Measurements from ENCODE around the gene HRG.

- TF ChIP-seq, protein P1, sequence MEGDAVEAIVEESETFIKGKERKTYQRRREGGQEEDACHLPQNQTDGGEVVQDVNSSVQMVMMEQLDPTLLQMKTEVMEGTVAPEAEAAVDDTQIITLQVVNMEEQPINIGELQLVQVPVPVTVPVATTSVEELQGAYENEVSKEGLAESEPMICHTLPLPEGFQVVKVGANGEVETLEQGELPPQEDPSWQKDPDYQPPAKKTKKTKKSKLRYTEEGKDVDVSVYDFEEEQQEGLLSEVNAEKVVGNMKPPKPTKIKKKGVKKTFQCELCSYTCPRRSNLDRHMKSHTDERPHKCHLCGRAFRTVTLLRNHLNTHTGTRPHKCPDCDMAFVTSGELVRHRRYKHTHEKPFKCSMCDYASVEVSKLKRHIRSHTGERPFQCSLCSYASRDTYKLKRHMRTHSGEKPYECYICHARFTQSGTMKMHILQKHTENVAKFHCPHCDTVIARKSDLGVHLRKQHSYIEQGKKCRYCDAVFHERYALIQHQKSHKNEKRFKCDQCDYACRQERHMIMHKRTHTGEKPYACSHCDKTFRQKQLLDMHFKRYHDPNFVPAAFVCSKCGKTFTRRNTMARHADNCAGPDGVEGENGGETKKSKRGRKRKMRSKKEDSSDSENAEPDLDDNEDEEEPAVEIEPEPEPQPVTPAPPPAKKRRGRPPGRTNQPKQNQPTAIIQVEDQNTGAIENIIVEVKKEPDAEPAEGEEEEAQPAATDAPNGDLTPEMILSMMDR (conservative IDR thresholded peaks at IDR 0.05; ENCODE audit: low read depth in 2 of 2), result no peak
- TF ChIP-seq CREB1 (CRISPR knock-in tag; IDR thresholded peaks at IDR 0.05; ENCODE audit: low read depth), result no peak
- TF ChIP-seq, protein P2, sequence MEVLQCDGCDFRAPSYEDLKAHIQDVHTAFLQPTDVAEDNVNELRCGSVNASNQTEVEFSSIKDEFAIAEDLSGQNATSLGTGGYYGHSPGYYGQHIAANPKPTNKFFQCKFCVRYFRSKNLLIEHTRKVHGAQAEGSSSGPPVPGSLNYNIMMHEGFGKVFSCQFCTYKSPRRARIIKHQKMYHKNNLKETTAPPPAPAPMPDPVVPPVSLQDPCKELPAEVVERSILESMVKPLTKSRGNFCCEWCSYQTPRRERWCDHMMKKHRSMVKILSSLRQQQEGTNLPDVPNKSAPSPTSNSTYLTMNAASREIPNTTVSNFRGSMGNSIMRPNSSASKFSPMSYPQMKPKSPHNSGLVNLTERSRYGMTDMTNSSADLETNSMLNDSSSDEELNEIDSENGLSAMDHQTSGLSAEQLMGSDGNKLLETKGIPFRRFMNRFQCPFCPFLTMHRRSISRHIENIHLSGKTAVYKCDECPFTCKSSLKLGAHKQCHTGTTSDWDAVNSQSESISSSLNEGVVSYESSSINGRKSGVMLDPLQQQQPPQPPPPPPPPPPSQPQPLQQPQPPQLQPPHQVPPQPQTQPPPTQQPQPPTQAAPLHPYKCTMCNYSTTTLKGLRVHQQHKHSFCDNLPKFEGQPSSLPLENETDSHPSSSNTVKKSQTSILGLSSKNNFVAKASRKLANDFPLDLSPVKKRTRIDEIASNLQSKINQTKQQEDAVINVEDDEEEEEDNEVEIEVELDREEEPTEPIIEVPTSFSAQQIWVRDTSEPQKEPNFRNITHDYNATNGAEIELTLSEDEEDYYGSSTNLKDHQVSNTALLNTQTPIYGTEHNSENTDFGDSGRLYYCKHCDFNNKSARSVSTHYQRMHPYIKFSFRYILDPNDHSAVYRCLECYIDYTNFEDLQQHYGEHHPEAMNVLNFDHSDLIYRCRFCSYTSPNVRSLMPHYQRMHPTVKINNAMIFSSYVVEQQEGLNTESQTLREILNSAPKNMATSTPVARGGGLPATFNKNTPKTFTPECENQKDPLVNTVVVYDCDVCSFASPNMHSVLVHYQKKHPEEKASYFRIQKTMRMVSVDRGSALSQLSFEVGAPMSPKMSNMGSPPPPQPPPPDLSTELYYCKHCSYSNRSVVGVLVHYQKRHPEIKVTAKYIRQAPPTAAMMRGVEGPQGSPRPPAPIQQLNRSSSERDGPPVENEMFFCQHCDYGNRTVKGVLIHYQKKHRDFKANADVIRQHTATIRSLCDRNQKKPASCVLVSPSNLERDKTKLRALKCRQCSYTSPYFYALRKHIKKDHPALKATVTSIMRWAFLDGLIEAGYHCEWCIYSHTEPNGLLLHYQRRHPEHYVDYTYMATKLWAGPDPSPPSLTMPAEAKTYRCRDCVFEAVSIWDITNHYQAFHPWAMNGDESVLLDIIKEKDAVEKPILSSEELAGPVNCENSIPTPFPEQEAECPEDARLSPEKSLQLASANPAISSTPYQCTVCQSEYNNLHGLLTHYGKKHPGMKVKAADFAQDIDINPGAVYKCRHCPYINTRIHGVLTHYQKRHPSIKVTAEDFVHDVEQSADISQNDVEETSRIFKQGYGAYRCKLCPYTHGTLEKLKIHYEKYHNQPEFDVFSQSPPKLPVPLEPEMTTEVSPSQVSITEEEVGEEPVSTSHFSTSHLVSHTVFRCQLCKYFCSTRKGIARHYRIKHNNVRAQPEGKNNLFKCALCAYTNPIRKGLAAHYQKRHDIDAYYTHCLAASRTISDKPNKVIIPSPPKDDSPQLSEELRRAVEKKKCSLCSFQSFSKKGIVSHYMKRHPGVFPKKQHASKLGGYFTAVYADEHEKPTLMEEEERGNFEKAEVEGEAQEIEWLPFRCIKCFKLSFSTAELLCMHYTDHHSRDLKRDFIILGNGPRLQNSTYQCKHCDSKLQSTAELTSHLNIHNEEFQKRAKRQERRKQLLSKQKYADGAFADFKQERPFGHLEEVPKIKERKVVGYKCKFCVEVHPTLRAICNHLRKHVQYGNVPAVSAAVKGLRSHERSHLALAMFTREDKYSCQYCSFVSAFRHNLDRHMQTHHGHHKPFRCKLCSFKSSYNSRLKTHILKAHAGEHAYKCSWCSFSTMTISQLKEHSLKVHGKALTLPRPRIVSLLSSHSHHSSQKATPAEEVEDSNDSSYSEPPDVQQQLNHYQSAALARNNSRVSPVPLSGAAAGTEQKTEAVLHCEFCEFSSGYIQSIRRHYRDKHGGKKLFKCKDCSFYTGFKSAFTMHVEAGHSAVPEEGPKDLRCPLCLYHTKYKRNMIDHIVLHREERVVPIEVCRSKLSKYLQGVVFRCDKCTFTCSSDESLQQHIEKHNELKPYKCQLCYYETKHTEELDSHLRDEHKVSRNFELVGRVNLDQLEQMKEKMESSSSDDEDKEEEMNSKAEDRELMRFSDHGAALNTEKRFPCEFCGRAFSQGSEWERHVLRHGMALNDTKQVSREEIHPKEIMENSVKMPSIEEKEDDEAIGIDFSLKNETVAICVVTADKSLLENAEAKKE (CRISPR knock-in tag; IDR thresholded peaks at IDR 0.05), result no peak
- TF ChIP-seq, protein P3, sequence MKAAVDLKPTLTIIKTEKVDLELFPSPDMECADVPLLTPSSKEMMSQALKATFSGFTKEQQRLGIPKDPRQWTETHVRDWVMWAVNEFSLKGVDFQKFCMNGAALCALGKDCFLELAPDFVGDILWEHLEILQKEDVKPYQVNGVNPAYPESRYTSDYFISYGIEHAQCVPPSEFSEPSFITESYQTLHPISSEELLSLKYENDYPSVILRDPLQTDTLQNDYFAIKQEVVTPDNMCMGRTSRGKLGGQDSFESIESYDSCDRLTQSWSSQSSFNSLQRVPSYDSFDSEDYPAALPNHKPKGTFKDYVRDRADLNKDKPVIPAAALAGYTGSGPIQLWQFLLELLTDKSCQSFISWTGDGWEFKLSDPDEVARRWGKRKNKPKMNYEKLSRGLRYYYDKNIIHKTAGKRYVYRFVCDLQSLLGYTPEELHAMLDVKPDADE (IDR thresholded peaks at IDR 0.05), result no peak
- no peak for TF ChIP-seq ZNF331 (CRISPR knock-in tag; IDR thresholded peaks at IDR 0.05; ENCODE audit: low read depth)
- TF ChIP-seq POLR2AphosphoS5 (IDR thresholded peaks at IDR 0.05; ENCODE audit: low read depth), result no peak
- TF ChIP-seq, protein P4, sequence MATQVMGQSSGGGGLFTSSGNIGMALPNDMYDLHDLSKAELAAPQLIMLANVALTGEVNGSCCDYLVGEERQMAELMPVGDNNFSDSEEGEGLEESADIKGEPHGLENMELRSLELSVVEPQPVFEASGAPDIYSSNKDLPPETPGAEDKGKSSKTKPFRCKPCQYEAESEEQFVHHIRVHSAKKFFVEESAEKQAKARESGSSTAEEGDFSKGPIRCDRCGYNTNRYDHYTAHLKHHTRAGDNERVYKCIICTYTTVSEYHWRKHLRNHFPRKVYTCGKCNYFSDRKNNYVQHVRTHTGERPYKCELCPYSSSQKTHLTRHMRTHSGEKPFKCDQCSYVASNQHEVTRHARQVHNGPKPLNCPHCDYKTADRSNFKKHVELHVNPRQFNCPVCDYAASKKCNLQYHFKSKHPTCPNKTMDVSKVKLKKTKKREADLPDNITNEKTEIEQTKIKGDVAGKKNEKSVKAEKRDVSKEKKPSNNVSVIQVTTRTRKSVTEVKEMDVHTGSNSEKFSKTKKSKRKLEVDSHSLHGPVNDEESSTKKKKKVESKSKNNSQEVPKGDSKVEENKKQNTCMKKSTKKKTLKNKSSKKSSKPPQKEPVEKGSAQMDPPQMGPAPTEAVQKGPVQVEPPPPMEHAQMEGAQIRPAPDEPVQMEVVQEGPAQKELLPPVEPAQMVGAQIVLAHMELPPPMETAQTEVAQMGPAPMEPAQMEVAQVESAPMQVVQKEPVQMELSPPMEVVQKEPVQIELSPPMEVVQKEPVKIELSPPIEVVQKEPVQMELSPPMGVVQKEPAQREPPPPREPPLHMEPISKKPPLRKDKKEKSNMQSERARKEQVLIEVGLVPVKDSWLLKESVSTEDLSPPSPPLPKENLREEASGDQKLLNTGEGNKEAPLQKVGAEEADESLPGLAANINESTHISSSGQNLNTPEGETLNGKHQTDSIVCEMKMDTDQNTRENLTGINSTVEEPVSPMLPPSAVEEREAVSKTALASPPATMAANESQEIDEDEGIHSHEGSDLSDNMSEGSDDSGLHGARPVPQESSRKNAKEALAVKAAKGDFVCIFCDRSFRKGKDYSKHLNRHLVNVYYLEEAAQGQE (IDR thresholded peaks at IDR 0.05; ENCODE audit: unreplicated experiment), result no peak
- TF ChIP-seq STAT1 (IDR thresholded peaks at IDR 0.05; ENCODE audit: unreplicated experiment), result no peak
- no peak for TF ChIP-seq EZH2phosphoT487 (IDR thresholded peaks at IDR 0.05; ENCODE audit: unreplicated experiment)
- no peak for TF ChIP-seq EZH2 (IDR thresholded peaks at IDR 0.05; ENCODE audit: low read depth, unreplicated experiment)
- TF ChIP-seq JUNB (IDR thresholded peaks at IDR 0.05; ENCODE audit: unreplicated experiment), result no peak
Observed at GRCh38 chr3:186636536-186636935, 29.3 kb upstream of the HRG start.

Data from GM23338 (cell line).